ENCODE data around the gene SMARCD3. TPM values are rescaled to one million over a fixed set of nuclear protein-coding genes. Genes with fewer than 3 reads are reported as not detected.
A peak's percentile ranks its signal among the peaks of the same experiment; 100 is the strongest.

The SMARCD3 gene
- total RNA-seq, 2 donors from 2014 or later = 40.0 to 43.5 TPM

- no peak for TF ChIP-seq CTCF (conservative IDR thresholded peaks at IDR 0.05)
- Histone ChIP-seq H3K9me3 (ENCODE audit: control insufficient read depth, low read length) (no peaks in the 10 kb centered on the region), H3K27me3 (ENCODE audit: control insufficient read depth, insufficient read depth, low read length, poor library complexity, severe bottlenecking) (no peaks in the 10 kb centered on the region), H3K4me1 (ENCODE audit: control insufficient read depth, insufficient read depth, low read length) (no peaks in the 10 kb centered on the region), H3K4me3 (ENCODE audit: low read length) (peak overlapping the region; percentile 65), H3K27ac (ENCODE audit: low read depth, low read length) (no peak overlapping the region), H3K9ac (ENCODE audit: extremely low read depth, low read length, poor library complexity, severe bottlenecking) (no peak overlapping the region), H3K36me3 (ENCODE audit: control insufficient read depth, insufficient read depth, low read length) (no peaks in the 10 kb centered on the region)
- Mint-ChIP-seq H3K4me3 (peak overlapping the region; percentile 42), H3K36me3 (ENCODE audit: low read depth) (no peaks in the 10 kb centered on the region), H3K4me1 (peaks cover 3% of the 10 kb centered on the region), H3K27me3 (ENCODE audit: insufficient read depth) (peaks cover 39% of the 10 kb centered on the region), H3K27ac (no peak overlapping the region), H3K9me3 (no peaks in the 10 kb centered on the region)
- peak; percentile 83 for DNase-seq
- WGBS, 2 experiments (ENCODE audit: insufficient coverage in 1 of 2, insufficient read length in 1 of 2) = 28 to 44% methylated on average over 3 to 10 of the region's 10 CpGs
These were observed 27.5 kb upstream of the SMARCD3 start for GRCh38 chr7:151275813-151276577.

GRCh38 chr7:151274936-151275812, 26.7 kb upstream of the SMARCD3 start:
- Mint-ChIP-seq H3K4me3 (peak overlapping the region; percentile 42), H3K9me3 (no peaks in the 10 kb centered on the region), H3K36me3 (ENCODE audit: low read depth) (no peaks in the 10 kb centered on the region), H3K27me3 (ENCODE audit: insufficient read depth) (peaks cover 37% of the 10 kb centered on the region), H3K4me1 (peaks cover 3% of the 10 kb centered on the region), H3K27ac (no peak overlapping the region)
- Histone ChIP-seq H3K27me3 (ENCODE audit: control insufficient read depth, insufficient read depth, low read length, poor library complexity, severe bottlenecking) (no peaks in the 10 kb centered on the region), H3K4me3 (ENCODE audit: low read length) (peak overlapping the region; percentile 65), H3K27ac (ENCODE audit: low read depth, low read length) (no peak overlapping the region), H3K9me3 (ENCODE audit: control insufficient read depth, low read length) (no peaks in the 10 kb centered on the region), H3K9ac (ENCODE audit: extremely low read depth, low read length, poor library complexity, severe bottlenecking) (no peak overlapping the region), H3K4me1 (ENCODE audit: control insufficient read depth, insufficient read depth, low read length) (no peaks in the 10 kb centered on the region), H3K36me3 (ENCODE audit: control insufficient read depth, insufficient read depth, low read length) (no peaks in the 10 kb centered on the region)
- TF ChIP-seq CTCF (conservative IDR thresholded peaks at IDR 0.05) = no peak
- DNase-seq = peak; percentile 56
- 89 to 93% methylated on average over 9 to 17 of the region's 17 CpGs for WGBS, 2 experiments (ENCODE audit: insufficient coverage in 1 of 2, insufficient read length in 1 of 2)

- DNase-seq = no peak
- Histone ChIP-seq H3K27me3 (ENCODE audit: control insufficient read depth, insufficient read depth, low read length, poor library complexity, severe bottlenecking) (no peaks in the 10 kb centered on the region), H3K9me3 (ENCODE audit: control insufficient read depth, low read length) (no peaks in the 10 kb centered on the region), H3K4me3 (ENCODE audit: low read length) (no peak overlapping the region), H3K36me3 (ENCODE audit: control insufficient read depth, insufficient read depth, low read length) (no peaks in the 10 kb centered on the region), H3K4me1 (ENCODE audit: control insufficient read depth, insufficient read depth, low read length) (no peaks in the 10 kb centered on the region), H3K9ac (ENCODE audit: extremely low read depth, low read length, poor library complexity, severe bottlenecking) (no peak overlapping the region), H3K27ac (ENCODE audit: low read depth, low read length) (no peak overlapping the region)
- Mint-ChIP-seq H3K9me3 (no peaks in the 10 kb centered on the region), H3K4me1 (peaks cover 3% of the 10 kb centered on the region), H3K27ac (no peak overlapping the region), H3K4me3 (no peak overlapping the region), H3K27me3 (ENCODE audit: insufficient read depth) (peaks cover 34% of the 10 kb centered on the region), H3K36me3 (ENCODE audit: low read depth) (no peaks in the 10 kb centered on the region)
- WGBS, 2 experiments (ENCODE audit: insufficient coverage in 1 of 2, insufficient read length in 1 of 2) = 89 to 93% methylated on average over 5 to 9 of the region's 9 CpGs
- no peak for TF ChIP-seq CTCF (conservative IDR thresholded peaks at IDR 0.05)
These were observed 25.9 kb upstream of the SMARCD3 start for GRCh38 chr7:151274396-151274795.

Measured in endodermal cell (in vitro differentiated cells).